Activated CD8-positive, alpha-beta memory T cell treated with anti-CD3 and anti-CD28 coated beads, Interleukin-2, amount 50 U/mL, for 24 hours (primary cell): ENCODE measurements around the gene MAP6.

ENCODE experiments used
- DNase-seq: peaks from one replicate; pipeline ENCODE4 v3.0.0-alpha.2; 2020; ENCODE audit errors: extremely low read depth

MAP6 gene

DNA sequence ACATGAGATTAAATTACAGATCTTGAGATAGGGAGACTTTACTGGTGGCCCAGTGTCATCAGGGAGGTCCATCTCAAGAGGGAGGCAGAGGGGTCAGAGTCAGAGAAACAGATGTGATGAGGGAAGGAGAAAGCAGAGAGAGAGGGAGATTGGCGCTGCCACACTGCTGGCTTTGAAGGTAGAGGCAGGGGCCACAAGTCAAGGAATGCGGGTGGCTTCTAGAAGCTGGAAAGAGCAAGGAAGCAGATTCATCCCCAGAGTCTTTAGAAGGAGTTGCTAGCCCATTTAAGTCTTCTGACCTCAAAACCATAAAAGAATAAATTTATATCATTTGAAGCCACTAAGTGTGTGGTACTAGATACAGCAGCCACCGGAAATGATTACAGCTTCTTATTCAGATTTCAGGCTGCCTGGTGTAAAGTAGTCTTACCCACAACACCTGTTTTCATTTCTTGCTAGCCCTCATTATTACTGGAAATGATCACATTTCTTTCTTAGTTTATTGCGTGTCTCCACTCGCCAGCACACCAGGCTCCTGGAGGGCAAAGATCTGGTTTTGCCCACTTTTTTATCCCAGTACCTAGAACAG is 119.4 kb downstream of the MAP6 start:
- DNase-seq, result no peak

DNA sequence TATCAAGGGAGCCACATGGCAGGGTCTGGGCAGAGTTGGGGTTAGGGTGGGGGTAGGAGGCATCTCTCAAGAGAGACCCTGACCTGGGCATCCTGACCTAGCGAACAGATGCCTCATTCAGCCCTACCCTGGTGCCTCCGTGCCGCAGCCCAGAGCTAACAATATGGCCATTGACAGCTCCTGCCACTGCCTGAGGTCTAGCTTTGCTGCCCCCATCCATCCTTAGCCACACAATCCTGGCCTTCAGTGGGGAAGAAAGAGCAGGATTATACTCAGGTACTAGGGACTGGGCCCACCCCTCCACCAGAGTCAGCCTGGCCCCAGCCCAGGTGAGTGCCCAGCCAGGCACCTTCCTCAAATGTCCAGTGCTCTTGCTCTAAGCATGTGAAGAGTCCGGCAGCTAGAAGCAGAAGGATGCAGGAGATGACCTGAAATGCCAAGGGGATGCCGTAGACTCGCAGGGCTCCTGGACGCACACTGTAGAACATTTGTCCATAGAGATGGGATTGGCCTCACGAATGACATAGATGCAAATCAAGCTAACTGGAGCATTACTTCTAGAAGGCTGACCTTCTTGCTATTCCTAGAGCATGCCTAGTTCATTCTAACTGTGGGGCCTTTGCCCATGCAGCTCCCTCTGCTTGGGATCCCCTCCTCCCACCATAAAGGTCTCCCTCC is 120.1 kb downstream of the MAP6 start:
- no peak for DNase-seq

DNA sequence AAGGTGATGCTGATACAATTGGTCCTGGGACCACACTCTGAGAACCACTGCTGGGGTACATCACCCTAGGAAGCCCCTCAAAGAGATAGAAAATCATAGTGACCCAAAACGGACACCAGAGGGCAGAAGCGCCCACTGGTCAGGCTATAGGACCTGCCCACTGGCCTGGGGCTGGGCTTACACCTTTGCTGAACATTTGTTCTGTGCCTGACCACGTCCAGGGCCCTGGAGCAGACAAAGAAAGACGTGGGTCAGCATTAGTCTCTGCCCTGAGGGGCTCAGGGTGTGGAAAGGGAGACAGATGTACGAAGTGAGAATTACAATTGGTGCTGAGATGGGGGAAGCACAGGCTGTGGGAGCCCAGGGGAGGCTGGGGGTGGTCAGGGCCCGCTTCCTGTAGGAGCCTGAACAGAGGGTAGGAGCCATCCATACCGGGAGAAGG is 121.2 kb downstream of the MAP6 start:
- DNase-seq, result no peak

DNA sequence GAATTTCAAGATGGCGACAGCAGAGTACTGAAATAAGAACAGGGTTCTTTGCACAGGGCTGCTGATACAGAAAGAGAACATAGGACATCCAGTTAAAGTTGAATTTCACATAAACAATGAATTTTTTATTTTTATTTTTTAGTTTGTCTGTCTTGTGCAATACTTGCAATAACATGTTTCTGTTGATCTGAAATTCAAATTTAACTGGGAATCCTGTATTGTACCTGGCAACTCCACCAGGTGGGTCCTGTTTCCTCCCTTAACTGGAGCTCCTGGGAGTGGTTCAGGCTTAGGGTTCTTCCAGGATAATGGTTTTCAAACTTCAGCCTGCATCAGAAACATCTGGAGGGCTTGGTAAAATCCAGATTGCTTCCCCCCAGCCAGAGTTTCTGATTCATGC is 121.7 kb downstream of the MAP6 start:
- no peak for DNase-seq

DNA sequence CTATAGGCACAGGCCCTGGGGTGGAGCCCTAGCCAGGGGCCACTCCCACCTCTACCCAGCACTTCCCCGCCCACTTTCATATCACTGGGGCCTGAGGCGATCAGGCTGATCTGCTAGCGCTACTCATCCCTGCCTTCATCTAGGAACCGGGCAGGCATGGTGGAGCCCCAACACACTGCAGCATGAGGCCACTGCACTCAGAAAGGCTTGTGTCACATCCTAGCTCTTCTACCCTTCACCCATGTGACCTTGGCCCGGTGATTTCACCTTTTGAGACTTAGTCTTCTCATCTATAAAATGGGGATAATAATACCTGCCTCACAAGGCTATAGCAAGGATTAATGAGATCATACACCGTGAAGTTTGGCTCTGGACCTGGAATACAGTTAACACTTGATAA is 125.0 kb downstream of the MAP6 start:
- DNase-seq, result no peak

DNA sequence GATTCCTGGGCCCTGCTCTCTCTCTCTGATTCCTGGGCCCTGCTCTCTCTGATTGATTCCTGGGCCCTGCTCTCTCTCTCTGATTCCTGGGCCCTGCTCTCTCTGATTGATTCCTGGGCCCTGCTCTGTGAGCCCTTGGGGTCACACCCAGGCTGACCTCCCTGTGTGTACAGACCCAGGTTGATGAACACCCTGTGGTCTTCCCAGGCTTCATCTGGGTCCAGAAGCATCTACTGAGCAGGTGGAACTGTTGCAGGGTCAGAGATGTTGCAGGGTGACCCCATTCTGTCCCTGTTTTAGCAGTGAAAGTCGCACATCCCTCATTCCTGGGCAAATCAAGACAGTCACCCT is 126.8 kb downstream of the MAP6 start:
- DNase-seq, result no peak

DNA sequence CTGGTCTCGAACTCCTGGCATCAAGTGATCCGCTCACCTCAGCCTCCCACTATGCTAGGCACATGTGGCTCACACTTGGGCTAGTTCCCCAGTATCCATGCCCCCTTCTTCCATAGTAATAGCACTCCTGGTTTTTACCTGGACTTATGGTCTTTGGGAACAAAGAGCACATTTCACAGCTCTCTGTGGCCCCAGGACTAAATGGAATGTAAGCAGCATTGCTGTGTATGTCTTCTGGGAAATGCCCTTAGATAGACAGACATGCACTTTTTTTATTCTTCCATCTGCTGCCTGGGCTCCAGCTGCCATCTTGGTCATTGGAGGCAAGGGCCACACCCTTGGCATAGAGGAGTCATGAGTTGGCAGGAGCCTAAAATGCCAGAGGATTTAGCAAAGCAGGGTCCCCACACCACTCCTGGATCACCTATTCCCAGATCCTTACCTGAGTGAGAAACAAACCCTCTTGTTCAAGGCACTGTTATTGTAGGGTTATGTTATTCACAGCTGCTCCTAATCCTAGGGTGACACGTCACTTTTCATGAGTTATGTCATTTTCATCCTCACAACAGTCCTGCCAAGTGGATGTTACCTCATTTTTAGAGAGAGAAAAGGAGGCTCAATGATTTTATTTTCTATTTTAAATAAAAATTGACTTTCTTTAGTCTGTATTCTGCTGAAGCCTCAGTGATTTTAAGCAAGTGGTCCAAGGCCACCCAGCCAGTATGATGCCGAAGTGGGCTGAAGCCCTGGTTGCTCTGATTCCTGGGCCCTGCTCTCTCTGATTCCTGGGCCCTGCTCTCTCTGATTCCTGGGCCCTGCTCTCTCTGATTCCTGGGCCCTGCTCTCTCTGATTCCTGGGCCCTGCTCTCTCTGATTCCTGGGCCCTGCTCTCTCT is 127.4 kb downstream of the MAP6 start:
- DNase-seq, result no peak

DNA sequence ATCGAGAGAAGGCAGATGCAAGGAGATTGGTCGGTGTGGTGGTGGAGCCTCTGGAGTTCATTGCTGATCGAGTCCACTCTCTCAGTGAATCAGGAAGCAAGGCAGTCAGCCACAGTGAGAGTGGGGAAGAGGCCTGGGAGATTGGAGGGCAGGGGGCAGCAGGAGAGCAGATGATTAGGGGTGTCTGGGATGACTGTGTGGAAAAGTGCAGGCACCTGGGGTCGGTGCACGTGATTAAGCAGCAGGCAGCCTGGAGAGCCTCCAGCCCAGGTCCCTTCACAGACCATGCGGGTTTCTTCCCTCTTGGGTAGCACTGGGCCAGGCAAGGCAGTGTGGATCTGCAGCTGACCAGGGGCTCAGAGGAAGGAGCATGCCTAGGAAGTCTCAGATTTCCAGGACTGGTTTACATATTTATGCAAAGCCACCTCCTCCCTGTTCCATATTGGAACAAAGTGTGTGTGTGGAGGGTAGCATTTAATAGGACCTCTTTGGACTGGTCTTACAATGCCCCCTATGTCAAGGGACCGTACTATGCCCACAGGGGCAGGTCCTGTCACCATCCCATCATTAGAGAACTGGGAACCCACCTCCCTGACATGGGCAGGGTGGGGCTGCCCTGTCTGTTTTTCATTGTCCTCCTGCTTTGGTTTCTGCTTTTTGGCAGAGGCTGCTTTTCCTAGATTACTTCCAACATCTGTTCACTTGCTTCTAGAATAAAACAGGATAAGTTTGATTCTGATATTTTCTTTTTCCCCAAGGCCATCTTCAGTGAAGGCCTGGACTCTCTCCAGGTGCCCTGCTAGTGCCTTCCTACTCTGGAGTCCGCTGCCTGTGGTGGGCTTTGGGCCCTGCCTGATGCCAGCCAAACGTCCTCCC is 129.1 kb downstream of the MAP6 start:
- no peak for DNase-seq

DNA sequence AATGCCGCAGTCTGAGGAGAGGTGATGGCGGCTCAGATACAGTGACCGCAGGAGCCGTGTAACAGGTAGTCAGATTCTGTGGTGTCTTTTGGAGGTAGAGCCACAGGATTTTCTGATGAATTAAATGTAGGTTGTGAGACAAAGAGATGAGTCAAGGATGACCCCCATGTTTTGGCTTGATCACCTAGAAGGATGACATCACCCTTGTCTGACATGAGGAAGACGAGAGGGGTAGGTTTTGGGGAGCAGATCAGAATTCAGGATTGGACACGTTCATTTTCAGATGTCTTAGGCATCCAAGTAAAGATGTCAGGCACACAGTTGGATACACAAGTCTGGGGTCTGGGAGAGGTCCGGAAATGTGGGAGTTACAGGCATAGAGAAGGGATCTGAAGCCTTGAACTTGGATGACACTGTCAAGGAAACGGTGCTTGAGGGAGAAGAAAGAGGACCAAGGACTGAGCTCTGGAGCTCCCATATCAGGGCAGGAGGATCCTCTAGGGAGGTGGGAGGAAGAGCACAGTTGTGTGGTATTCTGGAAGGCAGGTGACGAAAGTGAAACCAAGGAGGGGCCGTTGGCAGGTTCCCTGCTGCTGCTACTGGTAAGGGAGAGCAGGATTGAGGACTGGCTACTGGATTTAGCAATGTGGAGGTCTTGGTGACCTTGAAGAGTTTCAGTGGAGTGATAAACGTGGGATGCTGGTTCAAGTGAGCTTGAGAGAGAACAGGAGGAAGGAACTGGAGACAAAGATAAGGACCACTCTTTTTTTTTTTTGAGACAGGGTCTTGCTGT is 130.5 kb downstream of the MAP6 start:
- DNase-seq, result no peak

DNA sequence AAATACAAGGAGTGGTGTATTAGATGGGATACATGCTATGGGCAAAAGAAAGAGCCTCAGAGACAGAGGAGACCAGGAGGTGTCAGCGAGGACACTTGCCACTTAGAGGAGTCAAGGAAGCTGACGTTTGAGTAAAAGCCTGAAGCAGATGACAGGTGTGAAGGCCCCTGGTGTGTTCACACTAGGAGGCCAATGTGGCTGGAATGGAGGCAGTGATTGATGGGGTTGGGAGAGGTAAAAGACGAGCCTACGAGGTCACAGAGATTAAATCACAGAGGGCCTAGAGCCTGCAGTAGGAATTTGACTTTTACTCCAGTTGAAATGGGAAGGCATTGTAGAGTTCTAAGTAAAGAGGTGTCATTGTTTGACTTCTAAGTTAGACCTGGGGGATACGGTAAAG is 131.1 kb downstream of the MAP6 start:
- no peak for DNase-seq
